ENCODE measurements around the gene DSG1. TPM values are rescaled to one million over a fixed set of nuclear protein-coding genes. Genes with fewer than 3 reads are reported as not detected.

Gene DSG1
- total and polyA plus RNA-seq, 2 of the 13 experiments (the other 11 are each of a cell fraction or from before 2014, with no cell fraction given): 0.04 TPM; not detected in 1

GRCh38 chr18:31396796-31397612 lies 79.0 kb downstream of the DSG1 start (continued):
- TF ChIP-seq GTF2F1 (IDR thresholded peaks at IDR 0.05; ENCODE audit: low read length) (no peak), ZNF761 (CRISPR knock-in tag; conservative IDR thresholded peaks at IDR 0.05) (no peak), JUNB (CRISPR knock-in tag; IDR thresholded peaks at IDR 0.05; ENCODE audit: borderline replicate concordance) (no peak), NFYB (CRISPR knock-in tag; IDR thresholded peaks at IDR 0.05) (no peak), CEBPG (CRISPR knock-in tag; IDR thresholded peaks at IDR 0.05) (no peak), ZNF235 (CRISPR knock-in tag; IDR thresholded peaks at IDR 0.05; ENCODE audit: borderline replicate concordance) (no peak), ELF1 (CRISPR knock-in tag; IDR thresholded peaks at IDR 0.05) (no peak), SAFB2 (CRISPR knock-in tag; IDR thresholded peaks at IDR 0.05; ENCODE audit: borderline replicate concordance, low read depth) (no peak), CREM (IDR thresholded peaks at IDR 0.05) (peak; percentile 75), CREM (CRISPR knock-in tag; IDR thresholded peaks at IDR 0.05) (no peak), DMAP1 (CRISPR knock-in tag; IDR thresholded peaks at IDR 0.05) (no peak), IRF2 (CRISPR knock-in tag; IDR thresholded peaks at IDR 0.05) (peak; percentile 39; the same call in 1 of the 2 replicates), NFKBIZ (CRISPR knock-in tag; IDR thresholded peaks at IDR 0.05) (no peak), ZNF614 (CRISPR knock-in tag; IDR thresholded peaks at IDR 0.05; ENCODE audit: borderline replicate concordance) (peak; percentile 54; the same call in 1 of the 2 replicates), ZNF879 (CRISPR knock-in tag; IDR thresholded peaks at IDR 0.05) (no peak), ISL2 (CRISPR knock-in tag; IDR thresholded peaks at IDR 0.05) (peak; percentile 84), SOX13 (IDR thresholded peaks at IDR 0.05) (peak; percentile 82), SOX13 (CRISPR knock-in tag; conservative IDR thresholded peaks at IDR 0.05 in 1 of 2, IDR thresholded peaks at IDR 0.05 in 1 of 2) (peak in 1 of 2 experiments; percentile 97; a peak in 2 of 4 replicates), RARG (CRISPR knock-in tag; IDR thresholded peaks at IDR 0.05; ENCODE audit: low read depth) (no peak), HNRNPH1 (optimal IDR thresholded peaks at IDR 0.05; ENCODE audit: low read depth, low read length) (no peak), HOXA7 (CRISPR knock-in tag; IDR thresholded peaks at IDR 0.05) (no peak), ATF5 (CRISPR knock-in tag; IDR thresholded peaks at IDR 0.05; ENCODE audit: low read depth) (no peak), ZNF562 (CRISPR knock-in tag; IDR thresholded peaks at IDR 0.05; ENCODE audit: borderline replicate concordance) (no peak), ZSCAN22 (CRISPR knock-in tag; IDR thresholded peaks at IDR 0.05) (no peak), ZFAT (CRISPR knock-in tag; conservative IDR thresholded peaks at IDR 0.05) (no peak), ZFP37 (CRISPR knock-in tag; IDR thresholded peaks at IDR 0.05; ENCODE audit: borderline replicate concordance) (no peak), EZH2 (conservative IDR thresholded peaks at IDR 0.05; ENCODE audit: low read depth, low read length) (no peak), ZNF781 (CRISPR knock-in tag; IDR thresholded peaks at IDR 0.05; ENCODE audit: borderline replicate concordance, not compliant biosample characterization) (no peak), NR2F1 (CRISPR knock-in tag; IDR thresholded peaks at IDR 0.05) (peak; percentile 81 to 90), NFATC3 (CRISPR knock-in tag; IDR thresholded peaks at IDR 0.05) (no peak), ZSCAN12 (CRISPR knock-in tag; IDR thresholded peaks at IDR 0.05) (no peak), FOXO1 (CRISPR knock-in tag; IDR thresholded peaks at IDR 0.05) (peak; percentile 74; the same call in 1 of the 2 replicates)
- TF ChIP-seq, protein P1, sequence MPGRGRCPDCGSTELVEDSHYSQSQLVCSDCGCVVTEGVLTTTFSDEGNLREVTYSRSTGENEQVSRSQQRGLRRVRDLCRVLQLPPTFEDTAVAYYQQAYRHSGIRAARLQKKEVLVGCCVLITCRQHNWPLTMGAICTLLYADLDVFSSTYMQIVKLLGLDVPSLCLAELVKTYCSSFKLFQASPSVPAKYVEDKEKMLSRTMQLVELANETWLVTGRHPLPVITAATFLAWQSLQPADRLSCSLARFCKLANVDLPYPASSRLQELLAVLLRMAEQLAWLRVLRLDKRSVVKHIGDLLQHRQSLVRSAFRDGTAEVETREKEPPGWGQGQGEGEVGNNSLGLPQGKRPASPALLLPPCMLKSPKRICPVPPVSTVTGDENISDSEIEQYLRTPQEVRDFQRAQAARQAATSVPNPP (CRISPR knock-in tag; IDR thresholded peaks at IDR 0.05): 0 out of 2 replicates have a peak, but pooled peaks have one; percentile 21
